ENCODE data around the gene S100A9. TPM values are rescaled to one million over a fixed set of nuclear protein-coding genes. Genes with fewer than 3 reads are reported as not detected.
"Not testable (repeated sequence)": the region's sequence is repeated elsewhere in the genome, so short reads cannot be mapped to it uniquely, and the experiment has no call there.

S100A9 gene
- total and polyA plus RNA-seq, 8 donors = 17.0 to 1,552 (median 33.6) TPM

DNA sequence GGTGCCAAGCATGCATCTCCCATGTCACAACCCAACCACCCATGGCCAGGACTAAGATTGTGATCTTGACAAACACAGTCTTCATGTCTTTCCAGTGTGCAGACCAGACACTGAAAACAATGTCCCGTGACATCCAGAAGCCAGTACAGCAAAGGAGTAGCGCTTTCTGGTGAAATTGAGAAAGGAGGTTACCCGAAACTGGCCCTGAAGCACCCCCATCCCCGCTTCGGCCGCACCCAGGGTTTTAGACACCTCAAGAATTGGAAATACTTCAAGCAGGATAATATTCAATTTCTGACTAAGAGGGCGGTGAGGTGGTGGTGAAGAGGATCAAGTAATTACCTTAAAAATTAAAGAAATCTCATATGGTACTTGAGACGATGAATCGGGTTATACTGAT is 43.8 kb downstream of the S100A9 start:
- Histone ChIP-seq H3K4me1 (peaks cover 0 to 41% of the 10 kb centered on the region in 2 donors), H3K9me3 (no peaks in the 10 kb centered on the region), H3K36me3 (no peaks in the 10 kb centered on the region), H3K27ac (no peak overlapping the region), H3K4me3 (no peak overlapping the region), H3K27me3 (peaks cover 0 to 18% of the 10 kb centered on the region in 2 donors)
- DNase-seq = no peak
- TF ChIP-seq, protein P1, sequence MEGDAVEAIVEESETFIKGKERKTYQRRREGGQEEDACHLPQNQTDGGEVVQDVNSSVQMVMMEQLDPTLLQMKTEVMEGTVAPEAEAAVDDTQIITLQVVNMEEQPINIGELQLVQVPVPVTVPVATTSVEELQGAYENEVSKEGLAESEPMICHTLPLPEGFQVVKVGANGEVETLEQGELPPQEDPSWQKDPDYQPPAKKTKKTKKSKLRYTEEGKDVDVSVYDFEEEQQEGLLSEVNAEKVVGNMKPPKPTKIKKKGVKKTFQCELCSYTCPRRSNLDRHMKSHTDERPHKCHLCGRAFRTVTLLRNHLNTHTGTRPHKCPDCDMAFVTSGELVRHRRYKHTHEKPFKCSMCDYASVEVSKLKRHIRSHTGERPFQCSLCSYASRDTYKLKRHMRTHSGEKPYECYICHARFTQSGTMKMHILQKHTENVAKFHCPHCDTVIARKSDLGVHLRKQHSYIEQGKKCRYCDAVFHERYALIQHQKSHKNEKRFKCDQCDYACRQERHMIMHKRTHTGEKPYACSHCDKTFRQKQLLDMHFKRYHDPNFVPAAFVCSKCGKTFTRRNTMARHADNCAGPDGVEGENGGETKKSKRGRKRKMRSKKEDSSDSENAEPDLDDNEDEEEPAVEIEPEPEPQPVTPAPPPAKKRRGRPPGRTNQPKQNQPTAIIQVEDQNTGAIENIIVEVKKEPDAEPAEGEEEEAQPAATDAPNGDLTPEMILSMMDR (IDR thresholded peaks at IDR 0.05) = no peak
- intact Hi-C loops (cut with DNase I) = no loop called here
- ATAC-seq = no peak

GRCh38 chr1:153402226-153402625 is 44.6 kb downstream of the S100A9 start:
- intact Hi-C loops (cut with DNase I) = no loop called here
- H3K27me3 ChIP-seq = peaks cover 0 to 18% of the 10 kb centered on the region in 2 donors
- TF ChIP-seq, protein P1 (IDR thresholded peaks at IDR 0.05) = no peak

DNA sequence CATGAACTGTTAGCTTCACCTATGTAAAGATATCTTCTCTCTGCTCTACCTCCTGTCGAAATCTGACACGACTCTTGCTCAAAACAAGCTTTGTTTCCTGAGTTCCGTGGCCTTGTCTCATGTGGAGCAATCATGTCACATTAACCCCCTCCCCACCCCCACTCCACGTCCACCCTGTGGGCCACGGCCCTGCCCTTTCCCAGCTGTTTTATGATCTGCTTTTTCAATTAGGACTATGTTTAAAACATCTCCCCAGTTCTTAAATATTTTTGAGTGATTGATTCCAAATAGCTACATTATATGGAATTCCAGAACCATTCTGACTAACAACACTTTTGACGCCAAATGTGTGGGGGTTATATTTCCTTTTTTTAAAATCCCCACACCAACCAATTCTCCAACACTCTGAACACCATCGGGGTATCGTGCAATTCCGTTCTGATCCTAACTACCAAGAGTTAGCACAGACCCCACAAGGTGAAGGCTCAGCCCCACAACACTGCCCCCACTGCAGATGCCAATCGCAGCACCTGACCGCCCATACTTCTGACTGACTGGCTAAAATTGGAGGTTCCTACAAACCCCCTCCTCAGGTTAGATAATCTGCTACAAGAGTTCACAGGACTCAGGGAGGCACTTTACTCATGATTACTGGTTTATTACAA is 45.9 kb downstream of the S100A9 start:
- Histone ChIP-seq H3K4me3 (no peak overlapping the region), H3K4me1 (peaks cover 0 to 26% of the 10 kb centered on the region in 2 donors), H3K36me3 (no peaks in the 10 kb centered on the region), H3K27ac (peak overlapping the region in 1 of 2 donors; percentile 65), H3K9me3 (no peaks in the 10 kb centered on the region), H3K27me3 (peaks cover 0 to 23% of the 10 kb centered on the region in 2 donors)
- intact Hi-C loops (cut with DNase I) = no loop called here
- no peak for ATAC-seq
- DNase-seq = no peak
- TF ChIP-seq, protein P1 (IDR thresholded peaks at IDR 0.05) = no peak

More at GRCh38 chr1:153402226-153402625, 44.6 kb downstream of the S100A9 start:
- Histone ChIP-seq H3K9me3 (no peaks in the 10 kb centered on the region), H3K4me1 (peaks cover 0 to 33% of the 10 kb centered on the region in 2 donors), H3K27ac (peak overlapping the region in 1 of 2 donors; percentile 65), H3K36me3 (no peaks in the 10 kb centered on the region), H3K4me3 (no peak overlapping the region)
- no peak for ATAC-seq
- no peak for DNase-seq

GRCh38 chr1:153404086-153404635 is 46.5 kb downstream of the S100A9 start:
- no peaks in the 10 kb centered on the region for H3K9me3 ChIP-seq
- TF ChIP-seq, protein P1 (IDR thresholded peaks at IDR 0.05) = no peak
- DNase-seq = no peak
- H3K4me1 ChIP-seq = peaks cover 0 to 26% of the 10 kb centered on the region in 2 donors
- H3K27ac ChIP-seq = peak overlapping the region in 1 of 2 donors; percentile 65
- ATAC-seq = no peak
- H3K27me3 ChIP-seq = peaks cover 0 to 23% of the 10 kb centered on the region in 2 donors
- intact Hi-C loops (cut with DNase I) = no loop called here
- H3K36me3 ChIP-seq = no peaks in the 10 kb centered on the region
- no peak overlapping the region for H3K4me3 ChIP-seq

DNA sequence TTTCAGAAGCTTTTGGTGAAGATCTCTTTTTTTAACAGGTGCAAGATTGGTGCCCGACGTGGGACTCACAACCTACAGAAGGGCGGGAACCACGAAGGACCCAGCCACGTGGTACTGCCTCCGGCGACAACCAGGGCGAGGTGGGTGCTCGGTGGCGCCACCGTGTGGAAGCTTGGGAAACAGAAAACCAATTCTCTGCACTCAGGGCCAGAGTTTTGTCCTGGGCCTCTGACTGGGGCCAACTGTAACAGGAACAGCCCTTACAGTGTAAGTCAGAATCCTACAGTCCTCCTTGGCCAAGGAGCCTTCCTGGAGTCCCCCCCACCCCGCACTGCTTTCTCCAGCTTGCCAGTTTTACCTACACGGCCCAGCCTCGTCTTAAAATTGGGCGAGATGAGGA is 47.1 kb downstream of the S100A9 start:
- no peaks in the 10 kb centered on the region for H3K36me3 ChIP-seq
- intact Hi-C loops (cut with DNase I) = no loop called here
- peaks cover 0 to 26% of the 10 kb centered on the region in 2 donors for H3K4me1 ChIP-seq
- peak; percentile 88 for ATAC-seq
- H3K27ac ChIP-seq = no peak overlapping the region
- H3K27me3 ChIP-seq = peaks cover 0 to 23% of the 10 kb centered on the region in 2 donors
- DNase-seq = peak in 2 of 4 donors; percentile 72 to 94
- TF ChIP-seq, protein P1 (IDR thresholded peaks at IDR 0.05) = peak; percentile 40 to 87
- H3K4me3 ChIP-seq = no peak overlapping the region
- no peaks in the 10 kb centered on the region for H3K9me3 ChIP-seq

GRCh38 chr1:153405825-153406599 is 48.4 kb downstream of the S100A9 start:
- H3K27ac ChIP-seq; ATAC-seq; H3K36me3 ChIP-seq; intact Hi-C loops (cut with DNase I); H3K4me3 ChIP-seq; H3K9me3 ChIP-seq; DNase-seq: not testable (repeated sequence)
- Histone ChIP-seq H3K27me3 (peaks cover 0 to 23% of the 10 kb centered on the region in 2 donors), H3K4me1 (peaks cover 0 to 26% of the 10 kb centered on the region in 2 donors)

- H3K4me1 ChIP-seq = peaks cover 0 to 23% of the 10 kb centered on the region in 2 donors
- H3K27ac ChIP-seq; ATAC-seq; intact Hi-C loops (cut with DNase I); H3K36me3 ChIP-seq; H3K4me3 ChIP-seq; DNase-seq; H3K9me3 ChIP-seq: not testable (repeated sequence)
- H3K27me3 ChIP-seq = peaks cover 0 to 23% of the 10 kb centered on the region in 2 donors
Measured at GRCh38 chr1:153407274-153407673, 49.6 kb downstream of the S100A9 start.

Data from left lung (tissue), 10 donors.